Measurements from ENCODE around the gene FOXR1.
"Not testable (repeated sequence)": the region's sequence is repeated elsewhere in the genome, so short reads cannot be mapped to it uniquely, and the experiment has no call there.

FOXR1 gene

GRCh38 chr11:118998388-118998717, 26.8 kb downstream of the FOXR1 start:
- no peak for DNase-seq

GRCh38 chr11:118998822-118999221, 27.3 kb downstream of the FOXR1 start:
- DNase-seq, result no peak

DNA sequence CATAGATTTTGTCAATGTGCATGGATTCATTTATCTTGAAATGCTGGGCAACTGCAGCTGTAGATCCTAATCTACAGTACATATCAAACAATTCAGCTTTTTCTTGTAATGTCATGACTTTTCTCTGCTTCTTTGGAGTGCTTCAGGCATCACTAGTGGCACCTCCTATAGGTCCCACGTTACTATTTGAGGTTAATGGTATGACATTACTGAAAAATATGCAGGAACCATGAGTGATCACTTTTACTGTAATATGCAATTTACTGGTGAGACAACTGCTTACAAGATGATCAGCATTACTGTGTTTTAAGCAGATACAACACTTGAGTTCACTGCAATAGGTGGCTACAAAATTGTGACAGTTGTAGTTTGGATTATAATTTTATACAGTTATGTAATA, 29.3 kb downstream of the FOXR1 start:
- DNase-seq, result no peak

GRCh38 chr11:119006656-119007055, 35.1 kb downstream of the FOXR1 start:
- no peak for DNase-seq

DNA sequence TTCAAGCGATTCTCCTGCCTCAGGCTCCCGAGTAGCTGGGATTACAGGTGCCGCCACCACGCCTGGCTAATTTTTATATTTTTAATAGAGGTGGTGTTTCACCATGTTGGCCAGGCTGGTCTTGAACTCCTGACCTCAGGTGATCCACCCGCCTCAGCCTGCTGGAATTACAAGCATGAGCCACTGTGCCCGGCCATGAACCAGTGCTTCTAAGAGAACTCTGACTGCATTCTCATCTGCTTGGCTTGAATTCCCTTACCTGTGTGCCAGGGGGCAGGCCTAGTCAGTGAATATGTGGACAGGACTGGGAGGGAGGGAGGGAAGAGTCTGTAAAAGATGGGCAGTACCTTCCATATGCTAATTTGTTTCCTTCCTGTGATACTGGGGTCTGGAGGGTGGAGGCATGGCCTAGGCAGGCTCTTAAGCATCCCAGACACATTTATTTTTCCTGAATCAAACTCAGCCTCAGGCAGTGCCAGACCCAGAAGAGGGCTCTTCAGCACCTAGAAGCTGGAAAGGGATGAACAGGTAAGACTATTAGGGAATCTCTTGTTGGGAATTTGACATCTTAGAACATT, 40.0 kb downstream of the FOXR1 start:
- DNase-seq, result no peak

DNA sequence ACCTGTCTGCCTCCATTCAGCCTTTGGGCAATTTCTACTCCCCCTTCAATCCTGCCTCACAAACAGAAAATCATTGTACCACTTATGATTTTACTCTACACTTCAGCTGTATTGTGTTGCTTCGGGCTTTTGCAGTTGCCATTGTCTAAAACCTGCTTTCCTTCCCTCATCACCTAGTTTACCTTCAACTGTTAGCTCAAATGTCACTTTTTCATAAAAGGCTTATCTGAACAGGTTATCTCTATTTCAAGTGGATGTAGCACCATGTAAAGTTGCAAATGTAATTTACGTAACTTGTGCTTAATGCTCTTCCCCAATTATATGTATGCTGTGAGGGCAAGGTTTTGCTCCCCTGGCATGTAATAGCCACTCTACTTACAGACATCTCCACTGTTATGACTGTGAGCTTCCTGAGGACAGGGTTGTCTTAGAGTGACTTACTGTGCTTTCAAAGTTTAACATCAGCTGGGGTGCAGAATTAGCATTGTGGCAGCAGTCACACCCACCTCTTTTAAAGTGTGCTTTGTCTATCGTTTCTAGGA, 41.1 kb downstream of the FOXR1 start:
- DNase-seq, result no peak

GRCh38 chr11:119014209-119014924, 42.8 kb downstream of the FOXR1 start:
- no peak for DNase-seq

DNA sequence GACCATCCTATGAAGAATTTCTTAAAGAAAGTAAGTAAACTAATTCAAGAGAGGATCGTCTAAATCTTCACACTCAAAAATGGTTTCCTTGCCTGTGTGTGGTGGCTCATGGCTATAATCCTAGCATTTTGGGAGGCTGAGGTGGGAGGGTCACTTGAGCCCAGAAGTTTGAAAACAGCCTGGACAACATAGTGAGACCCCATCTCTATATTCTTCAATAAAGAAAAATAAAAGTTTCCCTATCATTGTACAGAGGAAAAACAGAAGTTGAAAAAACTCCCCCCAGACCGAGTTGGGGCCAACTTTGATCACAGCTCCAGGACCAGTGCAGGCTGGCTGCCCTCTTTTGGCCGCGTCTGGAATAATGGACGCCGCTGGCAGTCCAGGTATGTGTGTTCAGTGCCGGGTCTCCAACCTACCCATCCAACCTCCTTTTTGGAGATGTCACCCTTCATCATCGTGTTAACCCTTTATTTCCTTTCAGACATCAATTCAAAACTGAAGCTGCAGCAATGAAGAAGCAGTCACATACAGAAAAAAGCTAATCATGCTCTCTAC, 43.6 kb downstream of the FOXR1 start:
- no peak for DNase-seq

GRCh38 chr11:119016216-119017009, 44.9 kb downstream of the FOXR1 start:
- DNase-seq, result no peak

DNA sequence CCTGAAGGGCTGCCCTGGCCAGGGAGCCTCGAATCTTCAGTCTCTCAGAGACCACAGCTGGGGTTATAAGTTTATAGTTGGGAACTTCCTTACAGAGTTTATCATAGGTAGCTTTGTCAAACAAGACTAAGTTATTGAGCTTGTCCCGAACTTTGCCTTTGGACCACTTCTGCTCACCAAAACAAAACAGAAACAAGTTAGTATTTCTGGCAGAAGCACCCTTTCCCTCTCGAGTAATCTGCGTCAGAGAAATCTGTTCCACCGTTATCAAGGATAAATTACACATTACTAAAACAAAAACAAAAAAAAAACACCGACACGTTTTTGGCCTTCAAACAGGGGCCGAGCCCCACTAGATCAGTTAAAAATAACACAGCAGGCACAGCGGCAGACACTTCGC, 45.8 kb downstream of the FOXR1 start:
- not testable (repeated sequence) for DNase-seq

DNA sequence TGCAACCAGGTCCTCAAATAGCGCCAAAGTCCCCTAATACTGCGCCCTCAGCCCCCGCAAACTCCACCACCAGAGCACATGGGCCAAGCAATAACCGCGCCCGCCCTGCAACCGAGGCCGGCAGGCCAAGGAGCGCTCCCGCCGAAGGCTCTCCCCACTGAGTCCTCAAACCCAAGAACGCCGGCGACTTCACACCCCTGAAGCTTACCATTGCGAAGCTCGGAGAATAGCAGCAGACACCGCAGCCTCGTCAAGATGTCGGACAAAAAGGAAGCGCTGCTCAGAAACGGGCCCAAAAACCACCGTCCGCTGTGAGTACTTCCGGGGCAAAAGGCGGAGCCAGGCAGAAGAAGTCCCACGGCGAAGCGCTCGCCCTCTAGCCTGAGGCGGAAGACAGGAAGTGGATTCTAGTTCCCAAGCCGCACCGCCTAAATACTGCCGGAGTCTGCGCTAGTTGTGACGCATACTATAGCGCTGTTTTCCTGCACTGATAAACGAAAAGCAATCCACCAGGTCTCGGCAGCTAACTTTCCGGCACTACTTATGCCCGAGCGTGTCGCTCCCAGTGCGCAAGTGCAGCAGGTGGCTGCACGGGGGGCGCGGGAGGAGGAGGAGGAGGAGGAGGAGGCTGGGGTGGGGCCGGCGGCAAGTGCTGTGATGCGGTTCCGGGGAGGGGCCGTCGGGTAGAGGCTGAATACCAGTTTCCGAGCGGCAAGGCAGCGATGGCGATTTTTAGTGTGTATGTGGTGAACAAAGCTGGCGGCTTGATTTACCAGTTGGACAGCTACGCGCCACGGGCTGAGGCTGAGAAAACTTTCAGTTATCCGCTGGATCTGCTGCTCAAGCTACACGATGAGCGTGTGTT, 46.7 kb downstream of the FOXR1 start, which contains the start of the genes RPS25 and TRAPPC4:
Gene RPS25, minus strand, starts transcription at position 270 of the 865 bp plus-strand sequence. Its CDS starts 59 bp downstream, at position 211.
Gene TRAPPC4, plus strand, starts transcription at position 693 of the 865 bp plus-strand sequence. Its CDS starts 30 bp downstream, at position 723.
- peak; percentile 98 for DNase-seq

GRCh38 chr11:119019996-119020395, 48.4 kb downstream of the FOXR1 start:
- DNase-seq, result no peak

- DNase-seq, result no peak
Measured at GRCh38 chr11:119021631-119022030, 50.1 kb downstream of the FOXR1 start.

DNA sequence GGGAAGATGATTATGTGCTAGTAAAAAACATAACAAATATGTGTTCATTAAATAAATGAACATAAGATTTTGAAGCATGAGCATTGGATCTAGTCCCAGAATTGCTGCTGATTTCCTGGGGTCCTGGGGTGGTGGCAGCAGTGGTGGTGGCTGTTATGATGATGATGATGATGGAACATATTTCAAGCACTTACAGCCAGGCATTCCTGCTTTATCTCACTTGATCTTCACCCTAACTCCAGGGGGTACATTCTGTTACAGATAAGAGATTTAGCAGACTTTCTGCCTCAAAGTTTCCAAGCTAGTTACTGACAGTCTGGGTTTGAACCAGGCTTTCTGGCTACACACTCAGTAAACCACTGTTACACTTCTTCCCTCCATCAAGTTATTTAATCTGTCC, 52.2 kb downstream of the FOXR1 start:
- DNase-seq, result no peak

DNA sequence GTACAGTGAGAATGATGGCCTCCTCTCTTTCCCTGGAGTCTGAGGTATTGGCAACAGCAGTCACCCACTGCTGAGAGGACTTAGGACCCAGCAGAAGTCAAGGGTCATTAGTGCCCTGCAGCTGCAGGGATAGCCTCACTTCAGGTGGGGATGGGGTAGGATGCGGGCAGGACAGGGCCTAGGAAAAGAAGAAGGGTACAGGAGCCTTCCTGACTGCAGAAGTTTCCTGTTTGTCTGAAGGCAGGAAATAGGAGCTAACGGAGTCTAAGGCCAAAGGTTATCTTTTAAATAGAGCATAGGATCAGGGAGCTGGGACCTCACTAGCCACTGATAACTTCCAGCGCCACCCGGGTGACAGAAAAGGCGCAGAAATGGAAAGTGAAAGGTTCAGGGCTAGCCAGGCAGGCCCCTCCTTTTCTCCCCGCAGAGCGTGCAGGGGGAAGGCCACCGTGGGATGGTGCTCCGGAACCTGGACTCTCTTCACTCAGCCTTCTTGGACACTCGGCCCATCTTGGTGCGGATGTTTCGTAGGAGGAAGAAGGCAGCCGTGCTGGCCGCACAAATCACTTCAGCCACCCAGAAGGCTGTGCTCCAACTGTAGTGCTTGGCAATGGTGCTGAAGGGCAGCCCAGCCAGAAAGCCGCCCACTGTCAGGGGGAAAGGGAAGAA, 53.0 kb downstream of the FOXR1 start:
- DNase-seq, result no peak

DNA sequence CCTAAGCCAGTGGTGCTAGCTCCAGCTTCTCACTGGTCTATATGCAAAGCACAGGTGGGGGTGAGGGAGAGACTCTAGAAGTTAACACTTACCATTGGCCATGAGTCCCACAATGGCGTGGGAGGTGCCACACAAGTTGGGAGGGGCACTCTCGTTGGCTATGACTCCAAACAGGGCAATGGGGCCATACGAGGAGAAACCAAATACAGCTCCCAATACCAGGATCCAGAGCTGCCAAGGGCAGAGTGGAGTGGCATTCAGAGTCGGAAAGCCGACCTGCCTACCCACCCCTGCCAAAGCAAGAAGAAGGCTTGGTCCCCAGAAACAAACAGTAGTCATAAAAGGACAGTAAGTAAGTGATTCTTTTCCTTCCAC, 53.5 kb downstream of the FOXR1 start:
- no peak for DNase-seq

DNA sequence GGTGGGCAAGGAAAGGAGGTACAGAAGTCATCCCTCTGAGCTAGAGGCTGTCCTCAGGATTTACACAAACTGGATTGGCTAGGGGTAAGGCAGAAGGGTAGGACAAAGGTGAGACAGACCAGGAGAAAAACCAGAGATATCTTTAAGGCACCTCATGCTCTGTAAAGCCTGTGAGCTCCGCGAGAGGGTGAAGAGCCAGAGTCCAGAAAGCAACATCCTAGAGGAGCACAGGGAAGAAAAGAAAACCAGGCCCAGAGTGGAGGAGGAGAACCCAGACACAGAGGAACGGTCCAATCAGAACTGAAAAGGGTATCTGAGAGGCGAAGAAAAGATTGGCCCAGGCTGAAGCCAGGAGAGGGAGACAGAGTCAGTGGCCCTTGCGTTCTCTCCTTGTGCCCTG, 54.0 kb downstream of the FOXR1 start:
- DNase-seq, result no peak

DNA sequence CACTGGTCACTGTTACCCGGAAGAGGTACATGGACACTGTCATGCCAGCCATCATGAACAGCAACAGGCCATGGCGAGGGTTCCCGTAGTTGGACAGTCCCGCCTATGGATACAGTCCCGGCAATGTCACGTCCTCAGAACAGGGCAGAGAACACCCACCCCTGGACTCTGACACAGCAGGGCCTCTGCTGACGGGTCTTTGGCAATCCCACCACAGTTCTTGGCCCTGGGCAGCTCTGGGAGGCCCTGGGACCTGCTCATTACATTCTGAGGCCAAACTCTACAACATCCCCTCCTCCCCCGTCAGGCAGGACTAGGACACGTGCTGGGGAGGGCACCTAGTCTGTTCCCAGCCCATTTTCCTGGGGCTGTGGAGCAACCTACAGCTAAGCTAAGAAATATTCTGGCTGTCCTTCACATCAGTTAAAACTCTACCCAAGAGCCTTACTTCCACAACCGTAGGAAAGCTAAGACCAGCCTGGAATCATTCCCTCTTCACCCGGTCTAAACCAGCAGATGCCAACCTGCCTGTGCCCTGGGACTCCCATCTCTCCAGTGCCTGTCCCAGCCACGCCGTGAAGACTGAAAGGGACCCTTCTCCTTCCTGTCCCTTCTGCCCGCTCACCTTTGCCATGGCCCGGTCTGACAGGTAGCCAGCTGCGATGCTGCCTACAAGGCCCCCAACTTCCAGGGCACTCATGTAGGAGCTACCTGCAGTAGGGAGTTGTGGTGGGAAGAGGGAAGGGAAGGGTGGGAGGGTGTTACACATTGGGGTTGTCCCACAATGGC, 54.6 kb downstream of the FOXR1 start:
- DNase-seq, result no peak

DNA sequence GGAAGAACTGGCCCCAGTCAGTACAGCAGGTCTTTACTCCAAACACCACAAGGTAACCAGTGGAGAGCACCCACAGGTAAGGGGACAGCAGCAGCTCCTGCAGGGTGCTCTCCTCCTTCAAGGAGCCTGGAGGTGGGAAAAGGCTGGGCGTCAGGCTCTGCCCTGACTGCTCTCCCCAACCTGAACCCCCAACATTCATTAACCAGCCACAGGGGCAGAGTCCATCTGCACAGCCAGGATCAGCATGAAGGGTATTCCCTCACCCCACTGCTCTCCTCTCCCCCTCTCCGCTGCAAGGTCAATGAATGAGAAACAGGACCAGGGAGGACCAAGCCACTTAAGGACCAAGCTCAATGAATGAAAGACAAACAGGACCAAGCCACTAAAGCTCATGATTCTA, 55.4 kb downstream of the FOXR1 start:
- no peak for DNase-seq

DNA sequence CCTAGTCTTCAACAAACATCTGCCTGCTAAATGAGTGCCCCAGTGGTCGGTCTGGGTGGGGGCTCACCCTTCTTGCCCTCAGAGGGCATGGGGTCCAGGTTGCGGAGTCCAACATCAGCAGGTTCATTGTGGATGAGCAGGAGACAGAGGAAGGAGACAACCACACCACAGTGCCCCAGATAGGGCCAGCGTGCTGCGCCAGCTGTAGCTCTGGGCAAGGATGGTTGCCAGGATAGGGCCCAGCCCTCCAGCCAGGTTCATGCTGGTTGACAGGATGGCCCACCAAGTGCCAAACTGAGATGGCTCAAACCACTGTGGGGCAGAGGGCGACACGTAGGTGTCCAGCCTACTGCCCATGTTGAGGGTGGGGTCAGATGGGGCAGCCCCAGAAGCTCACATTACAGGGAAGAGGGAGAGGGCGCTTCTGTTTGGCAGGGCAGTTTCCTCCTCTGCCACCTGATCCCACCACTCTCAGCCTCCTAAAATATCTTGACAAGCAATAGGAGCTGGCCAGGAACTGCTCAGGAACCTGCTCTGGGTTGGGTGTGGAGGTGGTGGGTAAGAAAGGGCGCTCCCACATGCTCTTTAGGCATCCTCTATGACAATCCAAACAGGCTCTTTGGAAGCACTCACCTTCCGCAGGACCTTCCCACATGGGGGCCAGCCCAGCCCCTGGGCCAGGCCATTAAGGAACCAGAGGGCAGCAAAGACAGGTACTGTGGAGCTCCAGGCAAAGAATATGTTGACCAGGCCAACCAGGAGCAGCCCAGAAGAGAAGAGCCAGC, 56.2 kb downstream of the FOXR1 start:
- no peak for DNase-seq
